Measurements from ENCODE around the gene CDH20. TPM values are rescaled to one million over a fixed set of nuclear protein-coding genes. Genes with fewer than 3 reads are reported as not detected.
A peak's percentile ranks its signal among the peaks of the same experiment; 100 is the strongest.

CDH20 gene
- total and polyA plus RNA-seq, 8 donors: 0.17 to 0.48 (median 0.26) TPM; not detected in 1

GRCh38 chr18:61292280-61293035 is 40.8 kb upstream of the CDH20 start:
- TF ChIP-seq CTCF (IDR thresholded peaks at IDR 0.05): no peak
- intact Hi-C loops (cut with DNase I): no loop called here

GRCh38 chr18:61295153-61295552 is 38.1 kb upstream of the CDH20 start:
- H3K9me3 ChIP-seq: no peaks in the 10 kb centered on the region
- TF ChIP-seq CTCF (IDR thresholded peaks at IDR 0.05): no peak
- no peak for DNase-seq
- H3K4me1 ChIP-seq: no peaks in the 10 kb centered on the region
- H3K27ac ChIP-seq: no peak overlapping the region
- H3K36me3 ChIP-seq: no peaks in the 10 kb centered on the region
- no peak overlapping the region for H3K4me3 ChIP-seq
- no peak for ATAC-seq
- H3K27me3 ChIP-seq: no peaks in the 10 kb centered on the region
- intact Hi-C loops (cut with DNase I): no loop called here

More at GRCh38 chr18:61292280-61293035, 40.8 kb upstream of the CDH20 start:
- DNase-seq (no peak), ATAC-seq (no peak)
- Histone ChIP-seq H3K4me3 (no peak overlapping the region), H3K27me3 (no peaks in the 10 kb centered on the region), H3K9me3 (no peaks in the 10 kb centered on the region), H3K36me3 (no peaks in the 10 kb centered on the region), H3K27ac (no peak overlapping the region), H3K4me1 (no peaks in the 10 kb centered on the region)

- intact Hi-C loops (cut with DNase I): no loop called here
- no peak for TF ChIP-seq CTCF (IDR thresholded peaks at IDR 0.05)
- ATAC-seq (no peak), DNase-seq (no peak)
- no peaks in the 10 kb centered on the region for H3K36me3 ChIP-seq
- no peak overlapping the region for H3K27ac ChIP-seq
- no peaks in the 10 kb centered on the region for H3K4me1 ChIP-seq
- no peak overlapping the region for H3K4me3 ChIP-seq
- no peaks in the 10 kb centered on the region for H3K9me3 ChIP-seq
- H3K27me3 ChIP-seq: no peaks in the 10 kb centered on the region
Observed at GRCh38 chr18:61308004-61308403, 25.2 kb upstream of the CDH20 start.

- Histone ChIP-seq H3K9me3 (no peaks in the 10 kb centered on the region), H3K4me3 (no peak overlapping the region), H3K36me3 (no peaks in the 10 kb centered on the region), H3K27ac (no peak overlapping the region), H3K27me3 (no peaks in the 10 kb centered on the region), H3K4me1 (no peaks in the 10 kb centered on the region)
- ATAC-seq (no peak), DNase-seq (peak in 1 of 4 donors; percentile 46)
- TF ChIP-seq CTCF (IDR thresholded peaks at IDR 0.05): no peak
- intact Hi-C loops (cut with DNase I): no loop called here
Observed at GRCh38 chr18:61308795-61309393, 24.3 kb upstream of the CDH20 start.

- intact Hi-C loops (cut with DNase I): loop anchor here in 1 of 2 donors (5.0 kb wide), 1 partner anchor 180 kb away; no protein-coding TSS in a partner anchor
- Histone ChIP-seq H3K27me3 (no peaks in the 10 kb centered on the region), H3K27ac (no peak overlapping the region), H3K36me3 (no peaks in the 10 kb centered on the region), H3K4me3 (no peak overlapping the region), H3K4me1 (no peaks in the 10 kb centered on the region), H3K9me3 (no peaks in the 10 kb centered on the region)
- TF ChIP-seq CTCF (IDR thresholded peaks at IDR 0.05): peak; percentile 50 to 53
- DNase-seq (peak in 2 of 4 donors; percentile 37 to 74), ATAC-seq (peak; percentile 88)
Observed at GRCh38 chr18:61322265-61322873, 10.9 kb upstream of the CDH20 start.

All from left lung (tissue), 10 donors.